NCI-H1417 treated with DMSO at 0.1 percent for 48 hours (cell line): Measurements from ENCODE around the gene ALPK3.

ENCODE experiments used
- DNase-seq: peaks from one replicate; lab custom pipeline; 2025; lab: John Stamatoyannopoulos, UW

Gene ALPK3

DNA sequence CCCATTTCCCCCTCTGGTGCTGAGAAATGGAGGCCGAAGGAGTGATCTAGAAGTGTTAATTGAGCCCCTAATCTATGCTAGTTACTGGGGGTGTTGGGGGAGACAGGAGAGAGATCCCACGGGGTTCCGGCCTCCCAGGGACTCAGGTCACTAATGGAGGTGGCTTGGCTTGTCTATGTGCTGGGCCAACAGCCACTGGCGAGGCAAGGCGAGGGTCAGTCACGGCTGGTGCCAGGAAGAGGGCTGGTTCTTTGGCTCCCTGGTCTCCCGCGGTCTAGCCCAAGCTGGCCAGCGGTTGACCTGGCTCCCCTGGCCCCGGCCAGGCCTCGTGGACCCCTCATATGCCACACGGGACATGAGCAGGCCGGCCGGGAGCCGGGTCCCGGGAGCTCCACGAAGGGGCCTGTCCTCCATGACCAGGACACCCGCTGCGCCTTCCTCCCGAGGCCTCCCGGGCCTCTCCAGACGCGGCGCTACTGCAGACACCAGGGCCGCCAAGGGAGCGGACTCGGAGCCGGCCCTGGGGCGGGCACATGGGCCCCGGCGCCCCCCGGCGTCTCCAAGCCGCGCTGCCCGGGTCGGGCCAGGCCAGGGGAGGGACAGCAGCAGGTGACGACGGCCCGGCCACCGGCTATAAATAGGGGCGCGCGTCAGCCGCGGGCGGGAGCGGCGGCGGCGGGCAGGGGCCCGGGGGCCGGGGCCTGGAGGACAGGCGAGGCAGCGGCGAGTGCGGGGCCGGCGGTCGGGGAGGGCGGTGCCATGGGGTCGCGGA lies at the start of gene ALPK3:
Gene ALPK3, plus strand, starts transcription at position 663 of the 772 bp plus-strand sequence. Its CDS starts 97 bp downstream, at position 760.
- no peak for DNase-seq

GRCh38 chr15:84772031-84772430 lies 45.1 kb upstream of the ALPK3 start:
- no peak for DNase-seq

DNA sequence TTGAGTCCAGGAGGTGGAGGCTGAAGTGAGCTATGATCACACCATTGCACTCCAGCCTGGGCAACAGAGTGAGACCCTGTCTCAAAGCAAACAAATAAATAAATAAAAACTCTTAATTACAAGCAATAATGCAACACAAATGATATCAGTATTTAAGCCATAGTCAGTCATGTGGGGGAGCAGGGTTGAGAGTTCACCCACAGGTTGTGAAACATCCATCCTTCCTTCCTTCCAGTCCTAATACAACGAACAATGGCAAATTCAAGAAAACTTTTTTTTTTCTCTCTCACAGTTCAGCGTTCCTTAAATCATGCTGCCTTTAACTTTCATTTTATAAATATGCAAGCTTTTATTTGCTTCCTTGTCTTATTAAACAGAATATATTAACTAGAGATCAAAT lies 44.7 kb upstream of the ALPK3 start:
- DNase-seq, result no peak

- no peak for DNase-seq
These were observed 43.4 kb upstream of the ALPK3 start for GRCh38 chr15:84773716-84774115.

GRCh38 chr15:84775867-84776449 lies 41.2 kb upstream of the ALPK3 start:
- DNase-seq, result no peak

DNA sequence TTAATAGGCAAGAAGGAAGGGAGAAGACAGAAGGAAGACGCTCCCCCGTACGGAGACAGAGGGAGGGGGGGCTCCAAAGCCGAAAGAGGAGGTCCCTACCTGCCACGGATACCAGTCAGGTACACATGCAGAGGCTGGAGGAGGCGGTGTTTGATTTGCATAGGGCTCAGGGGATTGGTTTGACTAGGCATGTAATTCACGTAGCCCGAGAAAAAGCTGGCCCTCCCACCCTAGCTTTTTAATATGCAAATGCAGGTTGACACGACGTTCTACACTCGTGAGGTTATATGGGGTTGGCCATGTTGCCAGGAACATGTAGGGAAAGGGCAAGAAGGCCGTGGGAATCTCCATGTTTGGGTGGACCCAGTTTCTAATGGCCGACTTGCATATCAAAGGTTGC lies 39.0 kb upstream of the ALPK3 start:
- no peak for DNase-seq

DNA sequence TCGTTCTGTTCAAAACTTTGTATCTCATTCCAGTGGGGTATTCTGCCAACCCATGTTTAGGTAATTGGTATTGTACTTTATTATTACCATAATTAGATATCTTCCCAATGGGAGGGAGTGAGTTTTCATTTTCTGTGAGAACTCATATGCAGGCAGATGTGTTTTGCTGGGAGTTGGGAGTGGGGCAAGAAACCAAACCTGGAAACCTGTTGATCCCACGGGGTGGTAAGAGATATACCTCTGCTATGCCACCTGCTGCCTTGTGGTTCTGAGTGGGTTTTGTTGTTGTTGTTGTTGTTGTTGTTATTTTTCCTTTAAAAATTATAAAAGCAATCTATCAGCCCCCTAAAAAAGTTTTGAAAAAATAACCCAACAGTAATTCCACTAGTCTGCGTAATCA lies 36.7 kb upstream of the ALPK3 start:
- no peak for DNase-seq

DNA sequence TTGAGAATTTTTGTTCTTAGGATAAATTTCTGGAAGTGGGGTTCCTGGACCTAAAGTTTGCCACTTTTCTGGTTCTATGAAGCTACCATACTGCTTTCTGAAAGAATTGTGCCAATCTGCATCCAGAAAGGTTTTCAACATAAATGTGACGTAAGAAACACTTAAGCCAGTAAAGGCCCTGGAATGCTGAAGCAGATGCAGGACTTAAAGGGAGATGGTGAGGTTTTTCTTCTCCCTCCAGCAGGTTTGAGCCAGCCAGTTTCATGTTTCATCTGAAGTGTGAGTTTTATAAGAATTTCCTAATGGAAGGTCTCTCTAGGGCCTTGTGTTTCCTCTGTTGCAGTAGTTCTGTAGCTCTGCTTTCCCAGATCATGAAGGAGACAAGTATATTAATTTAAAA lies 35.7 kb upstream of the ALPK3 start:
- DNase-seq, result no peak

- no peak for DNase-seq
These were observed 34.8 kb upstream of the ALPK3 start for GRCh38 chr15:84782346-84782745.

DNA sequence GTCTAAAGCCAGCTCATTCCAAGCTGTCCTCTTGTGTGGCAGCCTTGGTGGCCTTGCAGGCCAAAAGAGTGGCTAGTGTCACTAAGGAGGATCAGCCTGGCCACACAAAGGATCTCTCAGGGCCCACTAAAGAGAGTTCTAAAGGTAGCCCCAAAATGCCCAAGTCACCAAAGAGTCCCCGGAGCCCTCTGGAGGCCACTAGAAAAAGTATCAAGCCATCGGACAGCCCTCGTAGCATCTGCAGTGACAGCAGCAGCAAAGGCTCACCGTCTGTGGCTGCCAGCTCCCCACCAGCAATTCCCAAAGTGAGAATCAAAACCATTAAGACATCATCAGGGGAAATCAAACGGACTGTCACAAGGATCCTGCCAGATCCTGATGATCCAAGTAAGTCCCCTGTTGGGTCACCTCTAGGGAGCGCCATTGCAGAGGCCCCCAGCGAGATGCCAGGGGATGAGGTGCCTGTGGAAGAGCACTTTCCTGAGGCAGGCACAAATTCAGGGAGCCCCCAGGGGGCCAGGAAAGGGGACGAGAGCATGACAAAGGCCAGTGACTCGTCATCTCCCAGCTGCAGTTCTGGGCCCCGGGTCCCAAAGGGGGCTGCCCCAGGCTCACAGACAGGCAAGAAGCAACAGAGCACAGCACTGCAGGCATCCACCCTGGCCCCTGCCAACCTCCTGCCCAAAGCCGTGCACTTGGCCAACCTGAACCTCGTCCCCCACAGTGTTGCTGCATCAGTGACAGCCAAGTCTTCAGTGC lies 33.5 kb upstream of the ALPK3 start:
- DNase-seq, result no peak

GRCh38 chr15:84784262-84784661 lies 32.9 kb upstream of the ALPK3 start:
- DNase-seq, result no peak

DNA sequence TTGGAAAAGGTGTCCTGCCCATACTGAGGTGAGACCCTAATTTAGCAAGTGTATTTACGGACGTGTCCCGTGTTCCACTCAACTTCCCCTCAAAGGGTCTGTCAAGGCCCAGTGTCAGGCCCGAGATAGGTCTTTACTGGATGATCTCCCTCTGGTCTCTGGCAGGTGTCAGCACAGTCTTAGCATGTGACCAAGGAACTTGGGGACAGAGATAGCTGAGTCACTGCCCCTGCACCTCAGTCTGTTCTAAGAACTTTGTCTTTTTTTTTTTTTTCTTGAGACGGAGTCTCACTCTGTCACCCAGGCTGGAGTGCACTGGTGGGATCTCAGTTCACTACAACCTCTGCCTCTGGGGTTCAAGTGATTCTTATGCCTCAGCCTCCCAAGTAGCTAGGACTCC lies 32.1 kb upstream of the ALPK3 start:
- DNase-seq, result no peak

DNA sequence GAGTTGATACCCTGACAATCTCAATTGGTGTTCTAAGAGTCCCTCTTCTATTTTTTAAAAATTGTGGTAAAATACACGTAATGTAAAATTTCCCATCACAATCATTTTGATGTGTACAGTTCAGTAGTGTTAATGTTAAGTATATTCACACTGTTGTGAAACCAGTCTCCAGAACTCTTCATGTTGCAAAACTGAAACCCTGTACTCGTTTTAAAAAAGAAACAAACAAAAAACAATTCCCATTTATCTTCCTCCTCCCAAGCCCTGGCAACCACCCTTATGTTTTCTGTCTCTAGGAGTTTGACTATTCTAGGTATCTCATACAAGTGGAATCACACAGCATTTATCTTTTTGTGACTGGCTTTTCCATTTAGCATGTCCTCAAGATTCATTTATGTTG lies 28.7 kb upstream of the ALPK3 start:
- DNase-seq, result no peak

- peak; percentile 1 for DNase-seq
These were observed 27.4 kb upstream of the ALPK3 start for GRCh38 chr15:84789762-84790161.

DNA sequence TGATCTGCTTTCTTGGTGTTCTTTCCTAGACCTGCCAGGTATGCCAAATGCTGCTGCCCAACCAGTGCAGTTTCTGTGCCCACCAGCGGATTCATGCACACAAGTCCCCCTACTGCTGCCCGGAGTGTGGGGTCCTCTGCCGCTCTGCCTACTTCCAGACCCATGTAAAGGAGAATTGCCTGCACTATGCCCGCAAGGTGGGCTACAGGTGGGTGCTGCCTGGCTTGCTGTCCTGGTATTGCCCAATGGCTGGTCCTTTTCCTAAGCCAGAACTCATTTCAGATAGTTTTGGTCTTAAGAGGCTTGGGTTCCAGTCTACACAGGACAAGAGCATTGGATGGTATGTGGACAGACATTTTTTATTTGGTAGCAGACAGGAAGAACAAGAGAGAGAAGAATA lies 26.5 kb upstream of the ALPK3 start:
- DNase-seq, result no peak

GRCh38 chr15:84791763-84792162 lies 25.4 kb upstream of the ALPK3 start:
- DNase-seq, result no peak

GRCh38 chr15:84793431-84794161 lies 23.6 kb upstream of the ALPK3 start:
- no peak for DNase-seq

DNA sequence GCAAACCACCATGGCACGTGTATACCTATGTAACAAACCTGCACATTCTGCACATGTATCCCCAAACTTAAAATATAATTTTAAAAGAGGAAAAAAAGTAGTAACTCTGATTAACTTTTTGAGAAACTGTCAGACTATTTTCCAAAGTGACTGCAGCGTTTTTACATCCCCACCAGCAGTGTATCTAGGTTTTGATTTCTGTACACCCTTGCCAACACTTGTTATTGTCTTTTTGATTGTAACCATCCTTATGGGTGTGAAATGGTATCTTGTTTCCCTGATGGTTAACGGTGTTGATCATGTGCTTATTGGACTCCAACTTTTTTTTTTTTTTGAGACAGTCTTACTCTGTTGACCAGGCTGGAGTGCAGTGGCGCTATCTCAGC lies 23.0 kb upstream of the ALPK3 start:
- DNase-seq, result no peak

- DNase-seq, result no peak
These were observed 22.0 kb upstream of the ALPK3 start for GRCh38 chr15:84795186-84795585.

DNA sequence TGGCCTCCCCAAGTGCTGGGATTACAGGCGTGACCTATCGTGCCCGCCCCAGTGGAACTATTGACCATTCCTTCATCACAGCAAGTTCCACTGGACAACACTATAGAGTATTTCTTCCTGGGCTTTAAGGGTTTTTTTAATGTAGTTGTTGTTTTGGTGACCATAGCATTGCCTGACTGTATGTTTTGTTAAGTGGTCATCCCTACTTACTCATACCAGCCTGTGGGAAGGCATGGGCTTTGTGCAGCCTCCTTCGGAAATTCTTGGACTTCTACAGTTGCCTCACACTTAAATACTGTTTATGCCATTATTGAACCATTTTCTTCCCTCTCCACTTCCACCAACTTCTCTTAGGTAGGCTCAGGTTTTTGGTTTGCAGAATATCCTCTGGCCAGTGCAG lies 19.9 kb upstream of the ALPK3 start:
- DNase-seq, result no peak

- DNase-seq, result no peak
These were observed 19.4 kb upstream of the ALPK3 start for GRCh38 chr15:84797801-84798200.

DNA sequence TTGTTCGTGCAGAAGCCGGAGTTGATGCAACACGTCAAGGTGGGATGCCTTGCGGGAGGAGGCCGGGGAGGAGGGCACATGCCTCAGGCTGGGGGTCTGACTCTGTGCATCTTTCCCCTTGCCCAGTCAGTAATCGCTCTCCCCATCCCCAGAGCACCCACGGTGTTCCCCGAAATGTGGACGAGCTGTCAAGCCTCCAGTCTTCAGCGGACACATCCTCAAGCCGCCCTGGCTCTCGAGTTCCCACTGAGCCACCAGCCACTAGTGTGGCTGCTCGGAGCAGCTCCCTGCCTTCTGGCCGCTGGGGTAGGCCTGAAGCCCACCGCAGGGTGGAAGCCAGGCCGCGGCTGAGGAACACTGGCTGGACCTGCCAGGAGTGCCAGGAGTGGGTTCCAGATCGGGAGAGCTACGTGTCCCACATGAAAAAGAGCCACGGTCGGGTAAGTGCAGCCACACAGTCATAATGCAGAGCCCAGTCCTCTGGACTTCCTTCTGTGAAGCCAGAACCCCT lies 18.7 kb upstream of the ALPK3 start:
- DNase-seq, result no peak
